ENCODE measurements around the gene SVOP. TPM values are rescaled to one million over a fixed set of nuclear protein-coding genes. Genes with fewer than 3 reads are reported as not detected.

Gene SVOP
- polyA plus RNA-seq, 3 donors = not detected

DNA sequence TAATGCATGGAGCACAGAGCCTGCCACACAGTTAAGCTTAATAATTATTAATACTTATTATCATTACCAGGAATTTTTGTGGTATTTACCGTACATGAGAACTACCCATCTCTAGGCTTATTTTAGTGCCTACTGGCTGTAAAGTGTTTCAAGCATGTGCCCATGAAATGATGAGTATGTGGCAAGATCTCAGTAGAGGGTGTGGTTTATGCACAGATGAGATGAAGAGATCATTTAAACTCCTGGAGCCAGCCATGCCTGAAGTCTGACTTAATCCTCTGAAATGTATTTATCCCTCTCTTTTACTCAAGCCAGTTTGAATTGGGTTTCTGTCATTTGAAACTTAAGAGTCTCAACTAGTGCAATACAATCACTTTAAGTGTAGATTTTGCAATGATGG is 80.7 kb downstream of the SVOP start:
- H3K4me3 Mint-ChIP-seq = no peak overlapping the region
- no peak for DNase-seq
- no peak overlapping the region for H3K4me2 ChIP-seq (replicated peaks; ENCODE audit: extremely low read depth, low read length, poor library complexity, severe bottlenecking)
- no peaks in the 10 kb centered on the region for H4K20me1 ChIP-seq (ENCODE audit: insufficient read depth, low read length)
- no peak overlapping the region for H2AFZ ChIP-seq (ENCODE audit: insufficient read depth, low read depth, low read length, poor library complexity, severe bottlenecking)
- intact Hi-C loops (cut with micrococcal nuclease) = no loop called here
- no peaks in the 10 kb centered on the region for H3K79me2 ChIP-seq (ENCODE audit: insufficient read depth, low read length)
- H3K27me3 Mint-ChIP-seq (ENCODE audit: low read depth in 3 of 3) = peaks cover 0 to 5% (median 3%) of the 10 kb centered on the region in 3 donors
- no peak overlapping the region for H3K4me3 ChIP-seq (replicated peaks in 1 of 3; ENCODE audit: low read depth in 2 of 3, low read length in 3 of 3)
- peaks cover 0 to 4% (median 0%) of the 10 kb centered on the region in 7 donors for H3K9me3 Mint-ChIP-seq
- H3K4me1 ChIP-seq (ENCODE audit: control insufficient read depth in 1 of 2, insufficient read depth in 2 of 2, low read length in 2 of 2) = peaks cover 6 to 8% of the 10 kb centered on the region in 2 donors
- H3K9ac ChIP-seq (ENCODE audit: insufficient read depth, low read length, poor library complexity, severe bottlenecking) = no peak overlapping the region
- no peaks in the 10 kb centered on the region for H3K36me3 Mint-ChIP-seq
- H3K36me3 ChIP-seq (replicated peaks in 1 of 2; ENCODE audit: control insufficient read depth in 1 of 2, insufficient read depth in 2 of 2, low read length in 2 of 2) = no peaks in the 10 kb centered on the region
- H3K27ac ChIP-seq (ENCODE audit: low read depth in 1 of 2, low read length in 2 of 2) = no peak overlapping the region
- H3K4me1 Mint-ChIP-seq = peaks cover 17% of the 10 kb centered on the region
- no peak overlapping the region for H3K27ac Mint-ChIP-seq
- TF ChIP-seq, protein P1, sequence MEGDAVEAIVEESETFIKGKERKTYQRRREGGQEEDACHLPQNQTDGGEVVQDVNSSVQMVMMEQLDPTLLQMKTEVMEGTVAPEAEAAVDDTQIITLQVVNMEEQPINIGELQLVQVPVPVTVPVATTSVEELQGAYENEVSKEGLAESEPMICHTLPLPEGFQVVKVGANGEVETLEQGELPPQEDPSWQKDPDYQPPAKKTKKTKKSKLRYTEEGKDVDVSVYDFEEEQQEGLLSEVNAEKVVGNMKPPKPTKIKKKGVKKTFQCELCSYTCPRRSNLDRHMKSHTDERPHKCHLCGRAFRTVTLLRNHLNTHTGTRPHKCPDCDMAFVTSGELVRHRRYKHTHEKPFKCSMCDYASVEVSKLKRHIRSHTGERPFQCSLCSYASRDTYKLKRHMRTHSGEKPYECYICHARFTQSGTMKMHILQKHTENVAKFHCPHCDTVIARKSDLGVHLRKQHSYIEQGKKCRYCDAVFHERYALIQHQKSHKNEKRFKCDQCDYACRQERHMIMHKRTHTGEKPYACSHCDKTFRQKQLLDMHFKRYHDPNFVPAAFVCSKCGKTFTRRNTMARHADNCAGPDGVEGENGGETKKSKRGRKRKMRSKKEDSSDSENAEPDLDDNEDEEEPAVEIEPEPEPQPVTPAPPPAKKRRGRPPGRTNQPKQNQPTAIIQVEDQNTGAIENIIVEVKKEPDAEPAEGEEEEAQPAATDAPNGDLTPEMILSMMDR (IDR thresholded peaks at IDR 0.05) = no peak
- H3K27me3 ChIP-seq (ENCODE audit: control insufficient read depth in 2 of 2, insufficient read depth in 2 of 2, low read length in 2 of 2) = no peaks in the 10 kb centered on the region
- H3K9me3 ChIP-seq (replicated peaks in 1 of 2; ENCODE audit: control insufficient read depth in 1 of 2, insufficient read depth in 1 of 2, low read length in 2 of 2) = no peaks in the 10 kb centered on the region
- WGBS (ENCODE audit: insufficient coverage) = no CpG with 5 or more reads among the region's 1 CpG

DNA sequence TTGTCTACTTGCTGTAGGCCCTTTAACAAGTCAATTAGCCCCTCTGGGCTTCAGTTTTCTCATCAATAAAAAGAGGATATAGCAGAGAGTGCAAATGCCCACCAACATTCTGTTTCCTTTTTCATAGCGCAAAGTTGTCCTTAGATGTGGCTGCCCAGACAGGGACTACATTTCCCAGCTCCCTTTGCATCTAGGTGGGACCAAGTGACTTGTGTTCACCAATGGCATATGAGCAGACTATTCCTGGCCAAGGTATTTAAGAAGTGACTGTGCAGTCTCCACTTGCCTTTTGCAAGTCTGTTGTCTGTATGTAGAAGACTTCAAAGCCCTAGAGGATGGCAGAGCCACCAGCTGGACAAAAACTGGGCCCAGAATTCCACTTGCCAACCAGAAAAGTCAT is 81.3 kb downstream of the SVOP start:
- H3K79me2 ChIP-seq (ENCODE audit: insufficient read depth, low read length) = no peaks in the 10 kb centered on the region
- Mint-ChIP-seq H3K27me3 (ENCODE audit: low read depth in 3 of 3) (peaks cover 0 to 5% (median 3%) of the 10 kb centered on the region in 3 donors), H3K9me3 (peaks cover 0 to 4% (median 0%) of the 10 kb centered on the region in 7 donors), H3K27ac (no peak overlapping the region), H3K36me3 (no peaks in the 10 kb centered on the region), H3K4me3 (no peak overlapping the region), H3K4me1 (peaks cover 17% of the 10 kb centered on the region)
- no peak overlapping the region for H3K4me2 ChIP-seq (replicated peaks; ENCODE audit: extremely low read depth, low read length, poor library complexity, severe bottlenecking)
- H3K36me3 ChIP-seq (replicated peaks in 1 of 2; ENCODE audit: control insufficient read depth in 1 of 2, insufficient read depth in 2 of 2, low read length in 2 of 2) = no peaks in the 10 kb centered on the region
- no peak overlapping the region for H3K9ac ChIP-seq (ENCODE audit: insufficient read depth, low read length, poor library complexity, severe bottlenecking)
- no peak overlapping the region for H3K4me3 ChIP-seq (replicated peaks in 1 of 3; ENCODE audit: low read depth in 2 of 3, low read length in 3 of 3)
- intact Hi-C loops (cut with micrococcal nuclease) = no loop called here
- H2AFZ ChIP-seq (ENCODE audit: insufficient read depth, low read depth, low read length, poor library complexity, severe bottlenecking) = no peak overlapping the region
- H4K20me1 ChIP-seq (ENCODE audit: insufficient read depth, low read length) = no peaks in the 10 kb centered on the region
- no peaks in the 10 kb centered on the region for H3K9me3 ChIP-seq (replicated peaks in 1 of 2; ENCODE audit: control insufficient read depth in 1 of 2, insufficient read depth in 1 of 2, low read length in 2 of 2)
- TF ChIP-seq, protein P1 (IDR thresholded peaks at IDR 0.05) = no peak
- H3K27me3 ChIP-seq (ENCODE audit: control insufficient read depth in 2 of 2, insufficient read depth in 2 of 2, low read length in 2 of 2) = no peaks in the 10 kb centered on the region
- no peak overlapping the region for H3K27ac ChIP-seq (ENCODE audit: low read depth in 1 of 2, low read length in 2 of 2)
- WGBS (ENCODE audit: insufficient coverage) = no CpG with 5 or more reads among the region's 1 CpG
- H3K4me1 ChIP-seq (ENCODE audit: control insufficient read depth in 1 of 2, insufficient read depth in 2 of 2, low read length in 2 of 2) = peaks cover 6 to 8% of the 10 kb centered on the region in 2 donors
- peak; percentile 29 to 55 (median 46) for DNase-seq

Measured in CD14-positive monocyte (primary cell).